CD14-positive monocyte (primary cell): Measurements from ENCODE around the gene ASTN1. TPM values are rescaled to one million over a fixed set of nuclear protein-coding genes. Genes with fewer than 3 reads are reported as not detected.

Experiments
- DNase-seq, 3 donors: peaks; one replicate each; pipeline ENCODE4 v3.0.0-alpha.2; 2011 to 2022
- H2AFZ ChIP-seq: 2 replicates; pipeline ENCODE4 v1.6.0; 2012; ENCODE audit warnings: mild to moderate bottlenecking, low read depth, low read length, inconsistent platforms; ENCODE audit not compliant: insufficient read depth, poor library complexity, severe bottlenecking
- H3K27ac ChIP-seq, 2 donors: 1 replicate in 1 of 2; 2 replicates in 1 of 2; pipeline ENCODE4 v1.5.1; 2012 to 2013; ENCODE audit warnings: low read length in 2 of 2, control low read depth in 1 of 2, inconsistent platforms in 1 of 2, low read depth in 1 of 2, mild to moderate bottlenecking in 1 of 2
- H3K27me3 ChIP-seq, 2 donors: one replicate each; pipeline versions ENCODE4 v1.6.0 to v1.6.1; 2011 to 2013; ENCODE audit warnings: low read length in 2 of 2; ENCODE audit not compliant: control insufficient read depth in 2 of 2, insufficient read depth in 2 of 2
- H3K36me3 ChIP-seq, 2 donors: replicated peaks in 1 of 2; 1 replicate in 1 of 2; 2 replicates in 1 of 2; pipeline versions ENCODE4 v1.5.1 to v1.6.1; 2012 to 2013; ENCODE audit warnings: low read length in 2 of 2, control low read depth in 1 of 2, inconsistent platforms in 1 of 2, mild to moderate bottlenecking in 1 of 2; ENCODE audit not compliant: insufficient read depth in 2 of 2, control insufficient read depth in 1 of 2
- H3K4me1 ChIP-seq, 2 donors: 1 replicate in 1 of 2; 2 replicates in 1 of 2; pipeline versions ENCODE4 v1.5.1 to v1.6.1; 2012 to 2013; ENCODE audit warnings: low read length in 2 of 2, control low read depth in 1 of 2, inconsistent platforms in 1 of 2, mild to moderate bottlenecking in 1 of 2, moderate library complexity in 1 of 2; ENCODE audit not compliant: insufficient read depth in 2 of 2, control insufficient read depth in 1 of 2
- H3K4me2 ChIP-seq: replicated peaks from 2 replicates; pipeline ENCODE3; 2012; ENCODE audit warnings: low read length, moderate library complexity, mild to moderate bottlenecking; ENCODE audit not compliant: poor library complexity, severe bottlenecking; ENCODE audit errors: extremely low read depth
- H3K4me3 ChIP-seq, 3 experiments: fragments of 200-600 bp in 1 of 3; sonication (generic) in 1 of 3; replicated peaks in 1 of 3; 1 replicate in 2 of 3; 2 replicates in 1 of 3; pipeline ENCODE4 v1.5.1; 2011 to 2013; ENCODE audit warnings: low read length in 3 of 3, mild to moderate bottlenecking in 3 of 3, control low read depth in 2 of 3, low read depth in 2 of 3, inconsistent platforms in 1 of 3, moderate library complexity in 1 of 3
- H3K79me2 ChIP-seq: 2 replicates; pipeline ENCODE4 v1.6.0; 2012; ENCODE audit warnings: mild to moderate bottlenecking, control low read depth, inconsistent platforms, low read length, moderate library complexity; ENCODE audit not compliant: insufficient read depth
- H3K9ac ChIP-seq: 2 replicates; pipeline ENCODE4 v1.6.0; 2017; ENCODE audit warnings: low read length, mild to moderate bottlenecking; ENCODE audit not compliant: insufficient read depth, poor library complexity, severe bottlenecking
- H3K9me3 ChIP-seq, 2 donors: replicated peaks in 1 of 2; 1 replicate in 1 of 2; 2 replicates in 1 of 2; pipeline versions ENCODE4 v1.5.1 to v1.6.1; 2012 to 2013; ENCODE audit warnings: low read length in 2 of 2, control low read depth in 1 of 2; ENCODE audit not compliant: control insufficient read depth in 1 of 2, insufficient read depth in 1 of 2
- H4K20me1 ChIP-seq: 2 replicates; pipeline ENCODE4 v1.6.0; 2012; ENCODE audit warnings: mild to moderate bottlenecking, low read length, control low read depth, moderate library complexity; ENCODE audit not compliant: insufficient read depth
- H3K27ac Mint-ChIP-seq, 7 donors: one replicate each; pipeline ENCODE4 v1.8.0; 2020; ENCODE audit warnings: mild to moderate bottlenecking in 7 of 7, mixed read lengths in 7 of 7, moderate library complexity in 6 of 7, inconsistent platforms in 2 of 7
- H3K27me3 Mint-ChIP-seq, 3 donors: one replicate each; pipeline ENCODE4 v1.8.0; 2021 to 2022; ENCODE audit warnings: low read depth in 3 of 3, mild to moderate bottlenecking in 3 of 3, mixed read lengths in 3 of 3, moderate library complexity in 3 of 3, inconsistent platforms in 1 of 3
- H3K36me3 Mint-ChIP-seq, 2 donors: one replicate each; pipeline ENCODE4 v1.8.0; 2020; ENCODE audit warnings: mixed read lengths in 2 of 2, inconsistent platforms in 1 of 2, mild to moderate bottlenecking in 1 of 2
- H3K4me1 Mint-ChIP-seq: one replicate; pipeline ENCODE4 v1.8.0; 2020; ENCODE audit warnings: mild to moderate bottlenecking, mixed read lengths
- H3K4me3 Mint-ChIP-seq, 2 donors: one replicate each; pipeline ENCODE4 v1.8.0; 2020; ENCODE audit warnings: mild to moderate bottlenecking in 2 of 2, mixed read lengths in 2 of 2, moderate library complexity in 1 of 2
- H3K9me3 Mint-ChIP-seq, 7 donors: one replicate each; pipeline ENCODE4 v1.8.0; 2020 to 2022; ENCODE audit warnings: mixed read lengths in 7 of 7, mild to moderate bottlenecking in 6 of 7, moderate library complexity in 6 of 7, inconsistent platforms in 2 of 7
- WGBS: methylation state at CpG from one replicate; pipeline ENCODE4 v1.1.5; 2013; ENCODE audit warnings: missing lambda C conversion rate; ENCODE audit not compliant: insufficient coverage; 5-methylcytosine and 5-hydroxymethylcytosine counted together
- intact Hi-C, 2 donors: fragments of 100-400 bp; cut with micrococcal nuclease; formaldehyde crosslinking; loops; one replicate each; pipeline versions ENCODE4 v1.15.0 to v1.15.1; 2023
- polyA plus RNA-seq, 3 donors: library from polyadenylated mRNA; depleted of rRNA in 1 of 3; unstranded in 2 of 3; stranded (reverse) in 1 of 3; fragments of 300-500 nt in 2 of 3; fragments of >200 nt in 1 of 3; fragmentation: Illumina TruSeq in 2 of 3; gene quantifications; 1 replicate in 2 of 3; 2 replicates in 1 of 3; pipeline ENCODE4 v1.2.3, GENCODE V29; 2012 to 2021
- TF ChIP-seq, protein P1 (sequence below): fragments of 200-600 bp; IDR thresholded peaks from one replicate; pipeline ENCODE4 v1.8.0; 2022; ENCODE audit warnings: antibody characterized with exemption, mild to moderate bottlenecking

Gene ASTN1
- polyA plus RNA-seq, 3 donors, result not detected

DNA sequence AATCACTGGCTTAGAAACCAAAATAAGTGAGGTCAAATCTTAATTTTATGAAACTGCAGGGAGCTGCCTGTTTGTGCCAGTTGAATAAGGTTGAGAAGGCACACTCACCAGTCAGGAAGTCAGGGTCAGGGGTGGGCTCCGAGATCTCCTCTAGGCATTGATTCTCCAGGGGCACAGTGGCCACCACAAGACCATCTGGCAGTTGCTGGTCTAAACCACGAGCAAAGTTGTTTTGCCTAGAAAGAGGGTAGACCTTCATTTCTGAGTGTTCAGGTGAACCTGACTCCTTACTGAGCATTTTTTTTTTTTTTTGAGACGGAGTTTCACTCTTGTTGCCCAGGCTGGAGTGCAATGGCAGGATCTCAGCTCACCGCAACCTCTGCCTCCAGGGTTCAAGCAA lies 220.7 kb downstream of the ASTN1 start:
- Histone ChIP-seq H3K27me3 (no peaks in the 10 kb centered on the region), H3K4me2 (no peak overlapping the region), H3K36me3 (no peaks in the 10 kb centered on the region), H3K4me1 (no peaks in the 10 kb centered on the region), H2AFZ (no peak overlapping the region), H3K9ac (no peak overlapping the region), H3K27ac (no peak overlapping the region), H4K20me1 (no peaks in the 10 kb centered on the region), H3K79me2 (no peaks in the 10 kb centered on the region), H3K4me3 (no peak overlapping the region), H3K9me3 (no peaks in the 10 kb centered on the region)
- Mint-ChIP-seq H3K27ac (no peak overlapping the region), H3K4me3 (no peak overlapping the region), H3K4me1 (no peaks in the 10 kb centered on the region), H3K9me3 (peaks cover 2 to 12% (median 2%) of the 10 kb centered on the region in 7 donors), H3K36me3 (no peaks in the 10 kb centered on the region), H3K27me3 (peaks cover 1 to 4% (median 2%) of the 10 kb centered on the region in 3 donors)
- TF ChIP-seq, protein P1, sequence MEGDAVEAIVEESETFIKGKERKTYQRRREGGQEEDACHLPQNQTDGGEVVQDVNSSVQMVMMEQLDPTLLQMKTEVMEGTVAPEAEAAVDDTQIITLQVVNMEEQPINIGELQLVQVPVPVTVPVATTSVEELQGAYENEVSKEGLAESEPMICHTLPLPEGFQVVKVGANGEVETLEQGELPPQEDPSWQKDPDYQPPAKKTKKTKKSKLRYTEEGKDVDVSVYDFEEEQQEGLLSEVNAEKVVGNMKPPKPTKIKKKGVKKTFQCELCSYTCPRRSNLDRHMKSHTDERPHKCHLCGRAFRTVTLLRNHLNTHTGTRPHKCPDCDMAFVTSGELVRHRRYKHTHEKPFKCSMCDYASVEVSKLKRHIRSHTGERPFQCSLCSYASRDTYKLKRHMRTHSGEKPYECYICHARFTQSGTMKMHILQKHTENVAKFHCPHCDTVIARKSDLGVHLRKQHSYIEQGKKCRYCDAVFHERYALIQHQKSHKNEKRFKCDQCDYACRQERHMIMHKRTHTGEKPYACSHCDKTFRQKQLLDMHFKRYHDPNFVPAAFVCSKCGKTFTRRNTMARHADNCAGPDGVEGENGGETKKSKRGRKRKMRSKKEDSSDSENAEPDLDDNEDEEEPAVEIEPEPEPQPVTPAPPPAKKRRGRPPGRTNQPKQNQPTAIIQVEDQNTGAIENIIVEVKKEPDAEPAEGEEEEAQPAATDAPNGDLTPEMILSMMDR, result no peak
- no peak for DNase-seq
- intact Hi-C loops, result no loop called here
- 86% methylated on average over 1 of the region's 4 CpGs for WGBS

DNA sequence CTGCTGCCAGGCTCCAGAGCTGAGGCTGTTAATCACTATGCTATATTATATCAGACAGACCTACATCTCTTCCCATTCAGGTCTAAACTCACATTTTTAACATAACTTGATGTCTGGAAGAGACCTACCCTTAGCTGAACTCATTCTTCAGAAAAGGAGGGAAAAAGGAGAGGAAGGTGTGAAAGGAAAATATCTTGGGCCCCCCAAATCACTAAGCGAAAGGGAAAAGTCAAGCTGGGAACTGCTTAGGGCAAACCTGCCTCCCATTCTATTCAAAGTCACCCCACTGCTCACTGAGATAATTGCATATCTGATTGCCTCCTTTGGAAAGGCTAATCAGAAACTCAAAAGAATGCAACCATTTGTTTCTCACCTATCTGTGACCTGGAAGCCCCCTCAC lies 222.2 kb downstream of the ASTN1 start:
- H3K27ac Mint-ChIP-seq, result no peak overlapping the region
- WGBS, result no CpG with 5 or more reads among the region's 1 CpG

More for the DNA sequence above, 222.2 kb downstream of the ASTN1 start:
- no peaks in the 10 kb centered on the region for H3K4me1 ChIP-seq
- H3K36me3 ChIP-seq, result no peaks in the 10 kb centered on the region
- TF ChIP-seq, protein P1, result no peak
- H3K27me3 Mint-ChIP-seq, result peaks cover 1 to 3% (median 2%) of the 10 kb centered on the region in 3 donors
- H3K9me3 Mint-ChIP-seq, result peaks cover 2 to 16% (median 4%) of the 10 kb centered on the region in 7 donors
- DNase-seq, result no peak
- H3K27ac ChIP-seq, result no peak overlapping the region
- H3K9me3 ChIP-seq, result no peaks in the 10 kb centered on the region
- H3K4me3 ChIP-seq, result no peak overlapping the region
- H4K20me1 ChIP-seq, result no peaks in the 10 kb centered on the region
- no peak overlapping the region for H3K9ac ChIP-seq
- H2AFZ ChIP-seq, result no peak overlapping the region
- H3K4me3 Mint-ChIP-seq, result no peak overlapping the region
- intact Hi-C loops, result no loop called here
- H3K27me3 ChIP-seq, result no peaks in the 10 kb centered on the region
- no peaks in the 10 kb centered on the region for H3K4me1 Mint-ChIP-seq
- H3K4me2 ChIP-seq, result no peak overlapping the region
- H3K36me3 Mint-ChIP-seq, result no peaks in the 10 kb centered on the region
- H3K79me2 ChIP-seq, result no peaks in the 10 kb centered on the region
